GM21360 (cell line): ENCODE measurements around the gene EIF4E.

Source experiments
- ATAC-seq: cut with Tn5 transposase; IDR thresholded peaks from one replicate; pipeline ENCODE4 v1.9.1; 2021; ENCODE audit warnings: mild to moderate bottlenecking, moderate library complexity; ENCODE audit not compliant: unreplicated experiment

Gene EIF4E

GRCh38 chr4:98928505-98929340, at the start of gene EIF4E:
Gene EIF4E, minus strand, starts transcription at chr4:98929133. Its CDS starts 21 bp downstream, at chr4:98929112.
- peak; percentile 62 for ATAC-seq

GRCh38 chr4:98977557-98977956, 48.6 kb upstream of the EIF4E start:
- no peak for ATAC-seq

- ATAC-seq, result no peak
These were observed 47.8 kb upstream of the EIF4E start for GRCh38 chr4:98976716-98977115.

- no peak for ATAC-seq
These were observed 41.2 kb upstream of the EIF4E start for GRCh38 chr4:98969878-98970785.

GRCh38 chr4:98967786-98968329, 38.9 kb upstream of the EIF4E start:
- no peak for ATAC-seq

- ATAC-seq, result no peak
These were observed 38.0 kb upstream of the EIF4E start for GRCh38 chr4:98966926-98967325.

- ATAC-seq, result no peak
These were observed 34.9 kb upstream of the EIF4E start for GRCh38 chr4:98963538-98964433.

- no peak for ATAC-seq
These were observed 32.8 kb upstream of the EIF4E start for GRCh38 chr4:98961770-98962169.

GRCh38 chr4:98959411-98959810, 30.5 kb upstream of the EIF4E start:
- no peak for ATAC-seq

GRCh38 chr4:98958065-98958464, 29.1 kb upstream of the EIF4E start:
- ATAC-seq, result no peak

- ATAC-seq, result no peak
These were observed 26.3 kb upstream of the EIF4E start for GRCh38 chr4:98955229-98955628.

- no peak for ATAC-seq
These were observed 22.8 kb upstream of the EIF4E start for GRCh38 chr4:98951710-98952109.

- ATAC-seq, result no peak
These were observed 22.0 kb upstream of the EIF4E start for GRCh38 chr4:98950925-98951324.

- ATAC-seq, result no peak
These were observed 17.4 kb upstream of the EIF4E start for GRCh38 chr4:98946359-98946758.

- no peak for ATAC-seq
These were observed 16.4 kb upstream of the EIF4E start for GRCh38 chr4:98945297-98945850.

GRCh38 chr4:98939892-98940298, 11.0 kb upstream of the EIF4E start:
- ATAC-seq, result peak; percentile 49

- ATAC-seq, result peak; percentile 51
These were observed 10.5 kb upstream of the EIF4E start for GRCh38 chr4:98939438-98939837.

GRCh38 chr4:98937986-98938720, 9.2 kb upstream of the EIF4E start:
- no peak for ATAC-seq

- no peak for ATAC-seq
These were observed 6.7 kb upstream of the EIF4E start for GRCh38 chr4:98935633-98936032.
